Cardiac fibroblast (primary cell): ENCODE data around the gene DISP2.

Experiments
- DNase-seq, 2 donors: peaks; one replicate each; pipeline versions ENCODE4 v3.0.0 to v3.0.0-alpha.2; 2010; ENCODE audit warnings: low read depth in 2 of 2
- H3K4me3 ChIP-seq, 2 donors: replicated peaks in 1 of 2; 1 replicate in 1 of 2; 2 replicates in 1 of 2; pipeline ENCODE4 v1.5.1; 2011; ENCODE audit warnings: low read depth in 2 of 2, low read length in 2 of 2, mild to moderate bottlenecking in 2 of 2, moderate library complexity in 1 of 2
- CTCF ChIP-seq: IDR thresholded peaks from one replicate; pipeline ENCODE4 v1.5.1; 2011; ENCODE audit warnings: low read depth, mild to moderate bottlenecking, low read length, inconsistent platforms

DISP2 gene

DNA sequence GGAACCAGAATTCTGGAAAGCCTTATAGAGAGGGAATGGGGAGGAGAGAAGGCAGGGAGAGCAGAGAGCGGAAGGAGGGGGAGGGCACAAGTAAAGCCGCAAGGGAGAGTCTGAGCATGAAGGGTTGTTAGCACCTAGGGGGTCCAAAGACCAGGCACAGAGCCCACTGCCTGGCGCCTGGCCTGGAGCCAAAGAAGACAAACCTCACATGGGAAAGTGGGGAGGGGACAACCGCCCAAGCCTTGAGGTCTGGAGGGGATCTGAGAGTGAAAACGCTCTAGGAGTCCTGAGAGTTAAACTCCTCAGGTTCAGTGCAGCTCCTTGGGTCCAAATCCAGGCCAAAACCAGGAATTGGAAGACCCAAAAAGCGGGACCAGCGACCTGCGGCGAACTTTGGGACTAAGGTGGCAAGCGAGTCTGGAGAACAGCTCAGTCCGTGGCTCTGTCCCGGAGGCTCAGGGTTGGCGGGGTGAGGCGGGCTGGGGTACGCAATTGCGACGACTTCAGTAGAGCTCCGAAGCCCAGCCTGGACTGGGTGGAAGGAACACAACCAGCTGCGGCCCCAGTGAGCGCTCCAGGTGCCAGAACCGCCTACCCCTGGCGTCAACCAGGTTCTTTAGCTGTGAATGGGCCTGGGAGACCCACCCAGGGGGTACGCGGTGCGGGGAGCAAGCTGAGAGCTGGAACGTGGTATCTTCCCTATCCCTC is 35.3 kb upstream of the DISP2 start:
- peak overlapping the region; percentile 19 to 77 for H3K4me3 ChIP-seq
- DNase-seq, result peak in 1 of 2 donors; percentile 49
- TF ChIP-seq CTCF, result no peak

DNA sequence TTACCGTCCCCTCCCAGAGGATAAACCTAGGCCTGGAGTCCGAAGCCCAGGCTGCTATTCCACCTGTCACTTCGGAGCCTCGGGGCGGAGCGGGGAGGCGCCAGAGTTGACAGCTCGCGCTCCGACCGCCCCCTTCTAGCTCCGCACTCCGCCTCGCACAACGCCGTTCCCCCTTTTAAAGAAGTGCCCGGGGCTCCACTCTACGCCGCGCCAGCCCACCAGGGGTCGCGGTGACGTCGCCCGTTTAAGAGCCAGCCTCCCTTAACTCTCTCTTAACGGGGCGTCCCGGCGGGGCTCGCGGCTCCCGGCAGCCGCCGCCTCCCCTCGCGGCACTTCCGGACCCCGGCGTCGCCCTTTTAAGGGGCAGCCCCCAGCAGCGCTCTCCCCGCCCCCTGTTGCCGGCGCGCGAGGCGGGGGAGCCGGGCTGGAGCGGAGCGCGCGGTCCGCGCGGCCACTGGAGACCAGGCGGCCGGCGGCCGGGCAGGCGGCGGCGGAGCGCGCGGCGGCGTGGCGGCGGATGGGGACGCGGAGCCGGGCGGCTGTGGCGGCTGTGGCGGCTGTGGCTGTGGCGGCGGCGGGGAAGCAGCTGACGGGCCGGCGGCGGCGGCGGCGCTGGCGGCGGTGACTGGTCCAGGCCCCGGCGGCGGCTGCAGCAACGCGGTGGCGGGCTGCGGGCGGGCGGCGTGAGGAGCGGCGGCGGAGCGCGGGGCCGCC is 34.6 kb upstream of the DISP2 start, which contains the start of gene INAFM2:
INAFM2 (plus strand) TSS at position 454 of the 714 bp plus-strand sequence. CDS start 364 bp downstream, outside the sequence.
- peak within 1 kb of the TSS; percentile 75 to 77 for H3K4me3 ChIP-seq
- peak; percentile 54 for TF ChIP-seq CTCF
- DNase-seq, result peak; percentile 93 to 98

DNA sequence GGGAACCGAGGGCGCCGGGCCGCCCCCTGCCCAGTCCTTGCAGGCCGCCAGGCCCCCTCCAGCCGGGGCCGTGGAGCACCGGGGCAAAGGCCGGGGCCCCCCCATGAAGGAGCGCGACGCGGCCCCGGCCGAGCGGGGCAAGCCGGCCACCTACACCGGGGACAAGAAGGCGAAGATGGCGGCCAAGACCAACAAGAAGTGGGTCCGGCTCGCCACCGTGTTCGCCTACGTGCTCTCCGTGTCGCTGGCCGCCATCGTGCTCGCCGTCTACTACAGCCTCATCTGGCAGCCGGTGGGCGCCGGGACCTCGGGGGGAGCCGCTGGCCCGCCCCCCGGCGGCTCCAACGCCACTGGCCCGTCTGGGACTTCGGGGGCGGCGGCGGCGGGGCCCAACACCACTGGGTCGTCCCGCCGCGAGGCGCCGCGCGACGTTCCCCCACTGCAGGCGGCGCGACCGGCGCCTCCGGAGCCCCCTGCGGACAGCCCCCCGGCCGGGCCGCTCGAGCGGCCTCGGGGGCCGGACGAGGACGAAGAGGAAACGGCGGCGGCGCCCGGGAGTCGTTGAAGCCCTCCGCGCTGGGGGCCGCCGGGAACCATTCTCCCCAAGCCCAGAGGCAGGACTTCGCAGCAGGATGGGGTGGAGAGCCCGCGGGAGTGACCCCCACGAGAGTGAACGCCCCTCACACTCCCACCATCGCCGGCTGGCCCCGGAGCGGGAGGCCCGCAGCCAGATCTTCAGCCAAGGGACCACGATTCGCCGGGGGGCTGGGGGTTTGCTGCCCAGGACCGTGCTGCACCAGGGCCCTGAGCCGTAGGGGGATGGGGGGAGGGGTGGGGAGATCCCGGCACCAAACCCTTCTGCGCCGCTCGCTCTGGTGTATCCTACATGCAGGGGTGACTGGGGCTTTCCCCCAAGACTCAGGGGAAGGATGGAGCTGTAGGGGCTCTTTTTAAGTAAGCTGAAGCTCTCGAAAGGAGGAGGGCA is 33.8 kb upstream of the DISP2 start:
- DNase-seq, result no peak
- no peak for TF ChIP-seq CTCF
- H3K4me3 ChIP-seq, result peak overlapping the region; percentile 75 to 77

GRCh38 chr15:40325188-40325587 is 32.8 kb upstream of the DISP2 start:
- H3K4me3 ChIP-seq, result peak overlapping the region; percentile 75 to 77
- no peak for TF ChIP-seq CTCF
- peak in 1 of 2 donors; percentile 58 for DNase-seq

DNA sequence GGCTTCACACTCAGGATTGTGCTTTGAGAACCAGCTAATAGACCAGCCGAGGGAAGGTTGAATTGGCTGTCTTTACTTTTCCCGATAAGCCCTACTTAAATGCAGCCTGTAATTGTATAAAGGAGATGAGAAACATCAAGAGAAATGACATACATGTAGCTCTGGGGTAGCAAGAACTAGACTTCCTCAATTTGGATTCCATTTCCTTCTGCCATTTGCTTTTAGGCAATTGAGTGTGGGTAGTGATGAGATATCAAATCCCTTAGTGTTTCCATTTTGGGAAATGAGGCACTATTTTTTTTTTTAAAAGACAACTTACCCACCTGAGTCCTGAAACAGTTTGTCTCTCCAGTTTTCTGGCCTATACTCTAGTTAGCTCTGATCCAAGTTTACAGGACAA is 32.3 kb upstream of the DISP2 start:
- TF ChIP-seq CTCF, result no peak
- DNase-seq, result no peak
- H3K4me3 ChIP-seq, result peak overlapping the region in 1 of 2 donors; percentile 77

DNA sequence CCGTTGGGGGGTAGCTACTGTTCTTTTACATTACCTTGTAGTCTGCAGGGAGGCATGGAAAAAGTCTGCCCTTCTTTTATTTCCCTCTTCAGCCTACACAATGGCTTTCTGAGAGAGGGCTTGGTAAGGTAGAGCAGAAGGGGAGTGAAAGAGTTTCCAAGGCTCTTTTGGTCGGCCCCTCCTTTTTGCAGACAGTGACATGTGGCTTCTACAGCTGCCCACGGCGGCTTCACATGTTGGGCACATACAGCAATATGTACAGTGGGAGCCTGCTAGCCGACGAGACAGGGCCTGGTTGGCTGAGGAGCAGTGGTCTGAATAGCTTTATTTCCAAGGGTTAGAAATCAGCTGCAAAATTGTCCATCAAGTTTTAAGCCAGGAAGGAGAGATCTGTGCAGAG is 30.6 kb upstream of the DISP2 start:
- DNase-seq, result no peak
- no peak overlapping the region for H3K4me3 ChIP-seq
- no peak for TF ChIP-seq CTCF
